ENCODE measurements around the gene NPAS3.

NPAS3 gene

DNA sequence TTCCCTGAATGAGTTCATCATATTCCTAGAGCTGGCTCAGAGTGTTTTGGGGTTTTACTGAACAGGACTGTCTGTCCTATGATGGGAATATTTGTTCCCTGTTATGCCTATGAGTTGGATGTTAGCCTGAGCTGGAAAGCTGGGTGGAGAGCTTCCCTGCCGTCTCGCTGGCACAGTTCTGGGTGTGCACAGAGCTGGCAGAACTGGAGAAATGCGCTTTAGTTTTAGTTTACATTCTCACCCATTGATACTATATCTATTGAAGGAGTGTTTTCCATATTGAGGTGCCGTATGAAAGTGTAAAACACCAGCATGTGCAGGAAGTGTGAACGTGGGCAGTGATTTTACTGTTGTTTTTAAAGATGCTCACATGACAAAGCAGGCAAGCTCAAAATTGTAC lies 549.9 kb downstream of the NPAS3 start:
- DNase-seq, result no peak

DNA sequence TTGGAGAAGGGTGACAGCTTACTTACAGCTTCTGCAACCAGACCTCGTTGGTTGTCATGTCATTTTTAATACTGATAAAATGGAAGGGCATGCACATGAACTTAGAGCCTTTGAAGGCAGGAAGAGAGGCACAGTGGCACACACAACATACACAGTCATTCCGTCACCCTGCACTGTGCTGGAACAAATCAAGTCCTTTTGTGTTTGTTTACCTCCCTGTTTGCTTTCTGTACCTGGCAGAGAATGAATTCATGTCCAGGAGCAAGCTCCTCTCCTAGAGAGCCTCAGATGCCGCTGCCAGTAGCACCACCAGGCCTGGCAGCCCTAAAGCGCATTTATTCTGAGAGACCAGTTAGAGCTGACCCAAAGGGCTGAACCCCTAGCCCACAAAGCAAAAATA lies 551.9 kb downstream of the NPAS3 start:
- no peak for DNase-seq

DNA sequence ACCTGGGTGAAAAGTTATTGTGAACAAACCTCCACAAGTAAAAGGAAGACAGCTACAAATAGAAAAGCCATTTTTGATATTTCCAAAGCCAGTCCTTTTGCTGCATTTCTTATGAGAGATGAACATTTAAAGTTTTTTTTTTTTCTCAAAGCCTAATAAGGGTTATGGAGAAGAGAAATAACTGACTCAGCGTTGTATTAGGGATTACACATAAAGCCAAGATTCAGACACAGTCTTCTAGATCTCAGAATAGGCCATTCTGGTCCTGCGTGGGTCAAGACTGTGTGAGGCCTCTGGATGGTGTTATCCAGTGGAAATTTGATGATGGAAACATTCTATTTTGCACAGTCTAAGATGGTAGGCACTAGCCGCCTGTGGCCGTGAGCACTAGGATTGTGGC lies 552.4 kb downstream of the NPAS3 start:
- DNase-seq, result no peak

DNA sequence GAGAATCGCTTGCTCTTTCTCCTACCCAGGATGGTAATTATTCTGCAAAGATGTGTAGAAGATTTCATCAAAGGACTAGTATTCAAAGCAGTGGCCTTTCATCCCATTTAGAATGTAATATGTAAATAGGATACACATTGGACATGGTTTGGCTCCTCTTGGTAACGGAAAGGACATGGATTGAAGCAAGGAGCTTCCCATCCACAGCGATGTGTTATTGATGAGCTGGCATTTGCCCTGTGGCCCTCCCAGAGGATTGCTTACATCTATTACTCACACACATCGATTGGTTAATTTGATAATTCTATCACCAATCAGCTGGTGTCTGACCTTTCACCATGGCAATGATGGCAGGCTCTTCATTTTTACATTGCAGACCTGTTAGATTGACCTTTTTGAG lies 553.8 kb downstream of the NPAS3 start:
- DNase-seq, result no peak

DNA sequence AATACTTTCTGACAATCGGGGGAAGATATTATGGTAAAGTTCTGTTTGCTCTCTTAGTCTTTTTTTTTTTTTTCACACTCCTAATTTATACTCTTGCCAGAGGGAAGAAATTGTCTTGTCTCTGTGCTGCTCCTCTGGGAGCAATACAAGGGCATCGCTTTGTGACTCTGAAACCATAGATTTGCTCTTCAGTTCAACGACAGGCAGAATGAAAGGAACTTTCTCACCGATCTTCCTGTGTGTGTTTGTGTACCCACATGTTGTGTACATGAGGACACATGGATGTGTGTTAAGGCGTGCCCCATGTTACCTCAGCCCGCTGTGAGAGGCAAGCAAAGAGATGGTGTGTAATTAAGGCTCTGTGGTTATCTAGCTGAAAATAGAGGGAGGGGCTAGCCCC lies 554.6 kb downstream of the NPAS3 start:
- no peak for DNase-seq

DNA sequence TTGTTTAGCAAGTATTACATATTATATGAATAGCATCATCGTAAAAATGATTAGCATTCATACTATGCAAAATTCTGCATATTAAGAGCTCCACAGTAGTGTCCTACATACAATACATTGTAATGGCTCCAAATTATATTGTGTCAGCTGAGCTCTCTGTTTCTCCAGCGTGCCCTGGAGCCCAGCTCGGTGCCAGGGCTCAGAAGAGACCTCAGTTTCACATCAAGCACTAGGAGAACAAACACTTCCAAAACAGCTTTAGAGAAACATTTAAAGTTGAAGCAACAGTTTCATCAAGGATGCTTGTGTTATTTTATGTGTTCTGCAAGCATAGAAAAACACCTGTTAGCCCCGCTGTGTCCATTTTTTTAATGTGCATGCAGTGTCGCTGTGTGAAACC lies 555.3 kb downstream of the NPAS3 start:
- DNase-seq, result no peak

DNA sequence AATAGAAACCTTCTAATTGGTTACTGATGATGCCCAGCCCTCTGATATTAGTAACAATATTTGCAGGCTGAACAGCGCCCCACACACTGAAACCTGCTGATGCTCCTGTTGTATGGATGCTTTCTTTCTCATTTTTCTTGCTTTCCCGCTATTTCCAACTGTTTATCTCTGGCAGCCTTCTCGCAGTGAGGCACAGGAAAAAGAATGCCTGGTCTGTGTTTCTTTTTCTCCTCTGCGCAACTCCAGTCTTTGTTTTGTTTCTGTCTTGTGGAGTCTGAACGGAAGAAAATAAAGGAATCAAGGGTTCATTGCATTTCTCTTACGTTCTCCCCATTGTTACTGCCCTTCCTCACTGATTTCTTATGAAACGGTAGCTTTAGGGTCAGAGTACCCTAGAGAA lies 561.0 kb downstream of the NPAS3 start:
- DNase-seq, result no peak

DNA sequence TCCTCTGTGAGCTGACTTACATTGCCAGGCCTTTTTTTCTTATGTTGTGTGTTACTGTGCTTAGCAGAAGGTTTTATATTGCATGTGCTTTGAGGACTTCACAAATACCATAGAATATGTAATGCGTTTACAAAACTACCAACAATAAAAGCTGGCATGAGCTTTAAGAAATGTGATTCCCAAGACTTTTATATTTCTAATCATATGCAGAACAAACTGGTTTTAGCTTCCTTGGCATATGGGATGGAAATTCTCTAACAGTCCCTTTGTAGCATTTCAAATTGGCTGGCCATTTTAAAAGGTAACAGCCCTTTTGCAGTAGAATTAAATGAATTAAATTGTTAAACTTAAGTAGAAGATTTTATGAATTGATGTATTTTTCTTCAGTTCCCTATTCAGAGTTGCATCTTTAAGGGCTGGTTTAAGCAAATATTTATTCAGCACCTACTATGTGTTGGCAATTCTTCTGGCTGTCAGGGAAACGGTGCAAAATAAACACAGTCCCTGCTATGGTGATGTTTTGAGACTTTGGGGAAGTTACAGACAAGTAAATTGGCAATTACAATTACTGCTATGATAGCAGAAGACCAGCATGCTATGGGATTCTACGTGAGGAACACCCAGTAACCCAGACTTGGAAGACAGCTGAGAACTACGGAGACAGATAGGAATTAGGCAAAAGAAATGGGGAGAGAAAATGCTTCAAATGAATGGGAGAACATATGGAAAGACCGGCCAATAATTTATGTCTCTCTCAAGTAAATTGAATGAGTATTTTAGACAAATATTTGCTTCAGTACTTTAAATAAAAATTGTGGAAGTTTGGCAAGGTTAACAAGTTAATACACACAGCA lies 565.8 kb downstream of the NPAS3 start:
- no peak for DNase-seq

DNA sequence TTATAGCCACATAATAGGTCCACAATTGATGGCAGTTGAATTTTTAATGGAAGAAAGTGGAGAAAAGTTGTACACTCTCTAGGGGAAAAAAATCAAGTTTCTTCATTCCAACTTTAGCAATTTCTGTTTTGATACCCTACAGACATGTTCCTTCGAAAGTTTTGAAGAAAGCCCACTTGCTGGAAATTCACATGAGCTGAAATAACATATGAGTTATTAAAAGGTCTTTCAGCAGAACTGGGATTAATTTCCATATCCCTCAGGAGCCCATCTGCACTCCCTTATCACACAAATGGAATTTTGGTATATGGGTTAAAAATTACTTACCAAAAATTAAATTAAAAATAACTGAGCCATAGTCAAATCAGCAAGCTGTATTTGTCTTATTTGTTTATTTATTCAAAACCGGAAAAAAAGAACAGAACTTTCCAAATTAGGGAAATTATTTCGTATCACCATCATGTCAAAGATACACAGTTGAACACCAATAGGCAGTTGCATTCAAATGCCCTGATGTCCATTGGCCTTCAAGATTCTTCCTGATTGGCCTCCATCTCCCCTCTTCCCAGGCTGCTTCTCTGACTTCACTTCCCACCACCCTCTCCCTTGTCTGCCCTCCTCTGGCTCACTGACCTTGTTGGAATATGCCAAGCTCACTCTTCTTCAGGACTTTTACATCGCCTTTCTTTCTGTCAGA lies 566.7 kb downstream of the NPAS3 start:
- DNase-seq, result no peak

DNA sequence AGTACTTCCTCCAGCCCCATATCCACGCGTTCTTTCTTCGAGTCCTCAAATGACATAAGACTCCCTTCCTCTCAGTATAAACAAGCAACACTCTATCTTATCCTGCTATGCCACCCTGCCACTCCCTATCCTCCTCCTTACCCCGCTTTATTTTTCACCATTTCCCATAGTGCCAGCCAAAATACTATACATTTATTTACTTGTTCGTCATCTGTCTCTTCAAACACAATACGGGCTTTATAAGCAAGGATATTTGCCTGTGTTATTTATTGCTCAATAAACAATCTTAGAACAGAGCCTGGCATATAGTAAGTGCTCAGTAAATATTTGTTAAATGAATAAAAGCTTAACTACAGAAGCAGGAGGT lies 567.3 kb downstream of the NPAS3 start:
- DNase-seq, result no peak

DNA sequence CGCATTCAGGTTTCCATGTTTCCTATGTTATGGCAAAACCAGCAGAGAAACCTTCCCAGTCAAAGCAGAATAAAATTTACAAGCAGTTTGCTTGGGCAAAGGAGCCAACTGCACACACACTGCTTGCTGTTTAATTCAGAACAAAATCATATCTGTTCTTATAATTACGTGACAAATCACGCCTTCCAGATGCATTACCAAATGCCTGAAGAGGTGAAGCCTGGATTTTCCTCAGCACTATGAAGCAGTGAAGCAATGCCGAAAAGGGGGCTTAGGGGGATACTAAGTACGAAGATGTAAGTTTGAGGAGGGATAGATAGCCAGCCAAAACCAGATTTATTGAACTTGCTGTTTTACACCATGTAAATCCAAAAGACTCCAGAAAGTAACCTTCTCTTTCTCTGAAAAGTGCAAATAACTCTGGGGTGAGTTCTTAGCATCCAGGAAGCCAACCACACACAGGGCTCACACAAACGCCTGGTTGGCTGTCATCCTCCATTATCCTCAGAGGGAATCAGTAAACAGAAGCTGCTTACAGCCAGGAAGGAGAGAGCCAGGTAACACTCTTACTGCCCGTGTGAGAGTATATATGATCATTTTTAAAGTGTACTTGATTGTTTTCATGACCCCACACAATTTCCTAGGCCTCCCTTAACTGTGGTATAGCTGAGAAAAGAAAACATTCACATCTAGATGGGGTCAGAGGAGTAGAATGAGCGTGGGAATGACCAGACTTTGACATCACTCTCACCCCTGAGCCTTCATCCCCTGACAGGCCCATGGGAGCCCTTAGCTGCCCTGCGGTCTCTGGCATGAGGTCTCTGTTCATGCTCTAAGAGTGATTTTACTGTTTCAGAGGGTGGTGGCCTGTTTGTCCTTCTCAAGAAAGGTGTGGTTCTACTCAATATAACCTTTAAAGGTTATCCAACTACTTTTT lies 569.7 kb downstream of the NPAS3 start:
- DNase-seq, result peak; percentile 31

DNA sequence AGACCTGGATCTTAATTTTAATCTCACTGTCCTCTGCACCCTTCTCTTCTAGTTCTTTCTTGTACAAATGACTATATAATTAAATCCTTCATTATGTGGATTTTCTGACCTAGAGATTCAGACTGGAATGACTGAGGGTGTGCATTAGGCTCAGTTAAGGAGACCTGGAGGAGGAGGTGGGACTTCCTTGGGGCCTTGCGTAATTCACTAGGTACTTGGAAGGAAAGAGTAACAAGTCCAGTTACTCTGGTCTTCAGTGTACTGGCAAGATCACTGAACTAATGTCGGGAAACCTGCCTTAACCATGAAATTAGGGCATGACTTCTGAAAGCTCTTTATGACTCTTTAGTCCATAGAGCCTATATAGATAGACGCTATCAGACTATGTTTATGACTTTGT lies 570.8 kb downstream of the NPAS3 start:
- no peak for DNase-seq

DNA sequence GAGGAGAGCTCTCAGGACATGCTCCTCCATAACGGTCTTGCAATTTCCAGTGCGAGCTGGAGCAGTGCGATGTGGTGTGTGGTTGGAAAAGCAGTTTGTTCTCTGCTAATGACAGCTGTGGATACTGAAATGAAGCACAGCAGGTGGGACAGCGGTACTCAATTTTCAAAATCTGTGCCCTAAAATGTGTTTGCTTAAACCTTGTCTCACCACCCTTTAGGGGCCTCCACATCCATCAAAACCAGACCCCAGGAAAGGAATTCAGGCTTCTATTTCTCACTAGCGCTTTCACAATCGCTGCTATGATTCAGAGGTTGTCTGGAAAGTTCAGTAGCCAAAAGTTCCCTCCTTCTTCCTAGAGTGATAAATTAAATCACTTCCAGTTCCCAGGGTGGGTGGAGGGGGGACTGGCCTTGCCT lies 571.4 kb downstream of the NPAS3 start:
- DNase-seq, result peak; percentile 34

DNA sequence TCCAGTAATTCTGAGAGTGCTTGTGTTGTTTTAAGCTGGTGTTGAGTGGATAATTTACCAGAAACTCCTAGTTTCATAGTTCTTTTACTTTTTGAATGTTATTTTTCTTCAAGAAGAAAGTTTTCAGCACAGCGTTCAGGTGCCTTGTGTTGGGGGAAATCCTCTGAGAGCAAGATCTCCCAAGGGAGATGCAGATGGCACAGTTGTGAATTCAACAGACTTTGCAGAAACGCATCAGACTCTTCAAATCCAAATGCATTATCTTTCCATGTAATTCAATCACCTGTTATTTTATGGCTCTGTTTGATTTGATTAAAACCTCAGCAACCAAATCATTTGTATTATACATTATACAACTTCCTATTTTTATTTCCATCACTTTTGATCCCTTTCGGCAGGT lies 572.3 kb downstream of the NPAS3 start:
- DNase-seq, result no peak

DNA sequence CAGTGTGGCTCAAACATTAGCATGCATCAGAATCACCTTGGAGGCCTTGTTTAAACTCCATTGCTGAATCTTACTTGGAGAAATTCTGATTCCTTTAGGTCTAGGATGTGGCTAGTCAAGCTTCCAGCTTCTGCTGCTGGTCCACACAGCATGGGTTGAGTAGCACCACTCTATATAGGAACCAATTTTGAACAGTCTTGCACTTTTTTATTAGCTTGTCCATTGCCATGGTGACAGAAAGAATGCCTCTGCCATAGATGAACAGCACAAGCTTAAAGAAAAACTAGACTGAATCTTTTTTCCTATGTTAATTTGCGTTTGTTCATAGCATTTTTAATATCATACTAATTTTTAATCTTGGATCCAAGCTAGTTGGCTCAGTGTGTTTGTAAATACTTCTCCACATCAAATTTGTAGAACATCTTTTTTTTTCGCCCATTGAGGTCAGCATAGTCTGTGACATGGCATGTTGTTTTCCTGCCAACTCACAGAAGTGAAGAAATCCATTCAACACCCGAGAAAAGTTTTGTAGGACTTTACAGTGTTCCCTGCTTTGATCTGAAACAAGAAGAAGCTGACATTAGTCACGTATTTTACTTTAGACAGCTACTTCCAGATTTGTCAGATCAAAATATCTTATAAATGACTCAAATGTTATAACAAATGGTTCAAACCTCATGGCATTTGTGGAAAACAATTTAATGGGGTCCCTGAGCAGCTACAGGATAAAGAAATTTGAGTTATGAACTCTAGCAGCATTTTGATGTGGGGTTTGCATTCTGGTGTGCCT lies 573.4 kb downstream of the NPAS3 start:
- DNase-seq, result no peak

DNA sequence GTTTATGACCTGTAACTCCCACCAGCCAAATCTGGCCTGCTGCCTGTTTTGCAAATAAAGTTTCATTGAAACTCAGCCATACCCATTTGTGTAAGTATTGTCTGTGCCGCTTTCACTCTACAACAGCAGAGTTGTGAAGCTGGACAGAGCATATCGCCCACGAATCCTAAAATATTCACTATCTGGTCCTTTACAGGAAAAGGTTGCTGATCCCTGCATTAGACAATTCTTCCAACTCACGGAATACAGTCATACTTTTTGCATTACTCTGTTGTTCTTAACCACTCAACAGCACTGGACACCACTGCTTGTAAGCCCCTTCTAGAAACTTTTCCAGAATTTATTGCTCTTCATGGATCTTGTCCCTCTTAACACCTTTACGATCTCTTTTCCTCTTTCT lies 576.8 kb downstream of the NPAS3 start:
- no peak for DNase-seq

DNA sequence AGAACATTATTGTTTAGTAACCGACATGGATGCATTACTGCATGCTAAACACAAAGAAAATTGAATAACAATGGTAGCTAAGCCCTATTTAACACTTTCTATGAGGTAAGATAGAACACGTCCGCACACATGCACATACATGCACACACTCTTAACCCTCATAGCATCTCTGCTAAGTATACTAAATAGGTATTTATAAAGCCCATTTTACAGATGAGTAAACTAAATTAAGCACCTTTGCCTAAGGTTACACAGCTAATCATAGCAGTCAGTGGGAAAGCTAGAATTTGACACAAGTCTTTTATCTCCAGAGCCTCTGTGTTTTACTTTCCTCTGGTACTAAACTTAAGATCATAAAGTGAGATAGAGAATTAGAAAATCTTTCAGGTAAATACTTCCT lies 577.2 kb downstream of the NPAS3 start:
- no peak for DNase-seq

DNA sequence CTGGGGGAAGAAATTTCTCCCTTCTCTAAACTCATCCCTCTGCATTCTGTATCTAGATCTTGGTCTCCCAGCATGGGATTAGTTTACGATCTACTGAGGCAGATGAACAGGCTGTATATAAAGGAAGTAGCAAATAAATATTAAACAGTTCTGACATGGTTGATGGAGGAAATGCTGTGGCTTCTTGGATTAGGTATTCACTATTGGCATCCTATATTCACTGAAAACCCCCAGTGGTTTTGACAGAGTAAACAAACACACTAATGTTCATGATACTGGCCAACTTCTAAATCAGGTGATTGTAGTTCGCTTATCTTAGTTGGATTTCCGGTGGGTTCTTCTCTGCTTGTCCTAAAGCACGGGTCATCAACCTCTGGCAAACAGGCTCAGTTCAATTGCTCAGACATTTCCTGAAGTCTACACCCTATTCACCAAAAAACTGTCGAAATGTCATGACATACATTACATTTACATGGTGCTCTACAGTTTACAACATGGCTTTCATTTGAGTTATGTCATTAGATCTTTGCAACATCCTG lies 578.3 kb downstream of the NPAS3 start:
- no peak for DNase-seq

DNA sequence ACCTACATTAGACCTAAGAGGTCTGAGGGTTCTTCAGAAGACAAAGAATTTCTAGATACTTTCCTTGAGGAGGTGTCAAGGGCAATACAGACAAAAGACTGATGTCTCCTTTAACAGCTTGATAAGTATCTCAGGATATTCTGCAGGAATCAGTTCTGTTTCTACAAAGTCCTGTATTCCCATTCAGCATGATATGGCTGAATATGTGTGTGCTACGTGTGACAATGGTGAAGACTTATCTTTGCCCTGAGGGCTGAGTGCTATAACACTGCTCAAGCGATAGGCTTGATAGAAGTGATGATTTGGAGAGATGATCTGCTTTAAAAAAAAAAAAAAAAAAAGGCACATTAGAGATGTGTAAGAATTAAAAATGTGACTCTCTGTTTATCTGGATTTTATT lies 582.5 kb downstream of the NPAS3 start:
- no peak for DNase-seq

DNA sequence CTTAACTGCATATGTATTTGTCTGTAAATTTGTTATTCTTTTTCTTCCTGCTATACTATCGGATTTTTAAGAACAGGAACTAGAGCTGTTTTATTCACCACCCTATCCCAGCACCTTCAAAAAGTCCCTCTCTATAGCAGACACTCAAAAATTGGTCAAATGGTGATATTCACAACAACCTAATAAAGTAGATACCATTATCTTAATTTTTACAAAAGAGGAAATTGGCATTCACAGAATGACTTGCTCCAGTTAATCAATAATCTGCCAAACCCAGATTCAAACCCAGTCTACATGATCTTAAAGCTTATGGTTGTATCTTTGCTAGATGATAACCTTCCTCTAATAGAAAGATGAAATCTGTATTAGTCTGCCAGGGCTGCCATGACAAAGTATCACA lies 585.6 kb downstream of the NPAS3 start:
- DNase-seq, result no peak

DNA sequence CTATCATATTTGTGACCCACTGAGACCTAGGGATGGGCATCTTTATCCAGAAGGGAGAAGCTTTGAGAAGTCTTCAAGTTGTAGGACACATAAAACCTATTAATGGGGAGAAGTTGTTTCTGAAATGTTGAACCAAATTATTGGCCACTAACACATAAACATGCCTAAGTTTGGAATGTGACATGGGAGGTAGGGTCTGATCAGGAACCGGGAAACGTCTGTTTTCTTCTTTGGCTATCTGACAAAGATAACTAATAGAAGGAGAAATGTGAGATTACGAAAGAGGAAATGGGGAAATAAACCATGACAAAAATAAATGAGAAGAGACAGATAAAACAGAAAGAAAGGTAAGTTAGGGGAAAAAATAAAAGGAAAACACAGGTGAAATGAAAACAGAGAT lies 586.9 kb downstream of the NPAS3 start:
- DNase-seq, result no peak

DNA sequence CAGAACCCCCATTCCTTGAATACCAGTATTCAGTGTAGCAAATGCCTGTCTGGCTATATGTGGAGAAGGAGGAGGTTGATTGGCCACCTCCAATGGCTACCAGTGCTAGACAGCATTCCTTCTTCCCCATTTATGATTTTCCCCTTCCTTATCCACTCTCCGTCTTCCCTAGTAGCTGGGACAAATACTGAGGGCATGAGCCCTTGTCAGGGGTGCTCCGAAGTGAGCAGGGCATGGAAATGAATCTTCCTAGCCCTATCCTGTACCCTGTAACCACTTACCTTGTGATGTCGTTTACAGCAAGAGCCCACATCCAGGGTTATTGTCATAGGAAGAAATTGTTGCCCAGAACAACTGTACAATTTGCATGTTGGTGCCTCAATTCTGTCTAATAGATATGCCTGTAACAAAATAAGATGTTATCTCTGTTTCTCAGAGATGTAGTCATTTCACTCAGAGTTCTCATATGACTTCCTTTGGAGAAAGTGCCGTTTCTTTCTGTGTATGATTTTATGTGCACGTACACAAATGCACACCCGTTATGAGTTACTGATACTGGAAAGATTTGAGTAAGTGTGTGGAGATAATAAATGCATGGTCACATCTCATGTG lies 588.5 kb downstream of the NPAS3 start:
- DNase-seq, result no peak
